AG09309 (cell line): Measurements from ENCODE around the gene RPRD2.

ENCODE experiments used
- DNase-seq: peaks from one replicate; pipeline ENCODE4 v3.0.0-alpha.2; 2010; ENCODE audit warnings: low read depth
- H3K4me3 ChIP-seq: 2 replicates; pipeline ENCODE4 v1.5.1; 2011; ENCODE audit warnings: mild to moderate bottlenecking, low read depth, low read length, moderate library complexity; ENCODE audit not compliant: control insufficient read depth
- TF ChIP-seq, protein P1 (sequence below): IDR thresholded peaks from 2 replicates; pipeline ENCODE4 v1.5.1; 2011; ENCODE audit warnings: mild to moderate bottlenecking, low read depth, low read length, inconsistent platforms; ENCODE audit not compliant: insufficient read depth, control insufficient read depth; ENCODE audit errors: missing control alignments

The RPRD2 gene

DNA sequence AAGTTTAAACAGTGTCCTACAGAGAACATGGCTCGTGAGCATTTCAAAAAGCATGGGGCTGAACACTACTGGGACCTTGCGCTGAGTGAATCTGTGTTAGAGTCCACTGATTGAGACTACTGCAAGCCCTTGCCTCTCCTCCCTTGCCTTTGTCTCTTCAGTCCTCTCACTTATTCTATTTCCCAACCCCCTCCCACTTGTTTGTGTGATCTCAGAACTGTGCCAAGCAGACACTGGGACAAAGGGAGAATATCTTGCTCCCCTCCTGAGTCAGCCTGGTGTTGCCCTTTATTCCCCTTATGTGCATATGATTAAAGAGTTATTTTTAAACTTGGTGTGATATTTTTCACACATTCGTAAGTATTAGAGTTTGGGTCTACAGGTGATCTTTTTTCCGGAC lies 11.1 kb upstream of the RPRD2 start:
- TF ChIP-seq, protein P1, sequence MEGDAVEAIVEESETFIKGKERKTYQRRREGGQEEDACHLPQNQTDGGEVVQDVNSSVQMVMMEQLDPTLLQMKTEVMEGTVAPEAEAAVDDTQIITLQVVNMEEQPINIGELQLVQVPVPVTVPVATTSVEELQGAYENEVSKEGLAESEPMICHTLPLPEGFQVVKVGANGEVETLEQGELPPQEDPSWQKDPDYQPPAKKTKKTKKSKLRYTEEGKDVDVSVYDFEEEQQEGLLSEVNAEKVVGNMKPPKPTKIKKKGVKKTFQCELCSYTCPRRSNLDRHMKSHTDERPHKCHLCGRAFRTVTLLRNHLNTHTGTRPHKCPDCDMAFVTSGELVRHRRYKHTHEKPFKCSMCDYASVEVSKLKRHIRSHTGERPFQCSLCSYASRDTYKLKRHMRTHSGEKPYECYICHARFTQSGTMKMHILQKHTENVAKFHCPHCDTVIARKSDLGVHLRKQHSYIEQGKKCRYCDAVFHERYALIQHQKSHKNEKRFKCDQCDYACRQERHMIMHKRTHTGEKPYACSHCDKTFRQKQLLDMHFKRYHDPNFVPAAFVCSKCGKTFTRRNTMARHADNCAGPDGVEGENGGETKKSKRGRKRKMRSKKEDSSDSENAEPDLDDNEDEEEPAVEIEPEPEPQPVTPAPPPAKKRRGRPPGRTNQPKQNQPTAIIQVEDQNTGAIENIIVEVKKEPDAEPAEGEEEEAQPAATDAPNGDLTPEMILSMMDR: no peak
- no peak for DNase-seq
- no peak overlapping the region for H3K4me3 ChIP-seq

DNA sequence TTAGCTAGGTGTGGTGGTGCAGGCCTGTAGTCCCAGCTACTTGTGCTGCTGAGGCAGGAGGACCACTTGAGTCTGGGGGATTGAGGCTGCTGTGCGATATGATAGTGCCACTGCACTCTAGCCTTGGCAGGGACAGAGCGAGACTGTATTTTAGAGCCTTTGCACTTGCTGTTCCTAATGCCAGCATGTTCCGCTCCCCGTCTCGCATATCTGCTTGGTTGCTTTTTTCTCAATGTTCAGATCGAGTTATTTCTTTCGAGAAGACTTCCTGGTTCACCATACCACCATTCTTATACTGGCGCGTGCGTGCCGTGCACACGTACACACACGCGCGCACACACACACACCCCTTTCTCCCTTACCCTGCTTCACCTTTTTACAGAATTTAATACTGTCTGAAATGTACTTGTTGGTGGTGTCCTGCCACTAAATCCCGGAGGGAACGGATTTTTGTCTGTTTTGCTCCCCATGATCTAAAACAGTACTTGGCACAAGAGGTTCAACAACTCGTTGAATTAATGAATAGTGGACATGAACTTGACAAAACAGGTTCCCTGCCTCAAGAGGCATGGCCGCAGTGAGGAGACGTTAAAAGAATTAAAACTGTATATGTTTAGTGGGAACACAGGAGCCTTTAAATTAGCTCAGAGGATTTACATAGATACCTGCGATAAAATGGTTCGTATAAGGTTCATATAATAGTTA lies 1.1 kb upstream of the RPRD2 start:
- no peak for DNase-seq
- TF ChIP-seq, protein P1: no peak
- H3K4me3 ChIP-seq: no peak overlapping the region; the same call in 1 of the 2 replicates

DNA sequence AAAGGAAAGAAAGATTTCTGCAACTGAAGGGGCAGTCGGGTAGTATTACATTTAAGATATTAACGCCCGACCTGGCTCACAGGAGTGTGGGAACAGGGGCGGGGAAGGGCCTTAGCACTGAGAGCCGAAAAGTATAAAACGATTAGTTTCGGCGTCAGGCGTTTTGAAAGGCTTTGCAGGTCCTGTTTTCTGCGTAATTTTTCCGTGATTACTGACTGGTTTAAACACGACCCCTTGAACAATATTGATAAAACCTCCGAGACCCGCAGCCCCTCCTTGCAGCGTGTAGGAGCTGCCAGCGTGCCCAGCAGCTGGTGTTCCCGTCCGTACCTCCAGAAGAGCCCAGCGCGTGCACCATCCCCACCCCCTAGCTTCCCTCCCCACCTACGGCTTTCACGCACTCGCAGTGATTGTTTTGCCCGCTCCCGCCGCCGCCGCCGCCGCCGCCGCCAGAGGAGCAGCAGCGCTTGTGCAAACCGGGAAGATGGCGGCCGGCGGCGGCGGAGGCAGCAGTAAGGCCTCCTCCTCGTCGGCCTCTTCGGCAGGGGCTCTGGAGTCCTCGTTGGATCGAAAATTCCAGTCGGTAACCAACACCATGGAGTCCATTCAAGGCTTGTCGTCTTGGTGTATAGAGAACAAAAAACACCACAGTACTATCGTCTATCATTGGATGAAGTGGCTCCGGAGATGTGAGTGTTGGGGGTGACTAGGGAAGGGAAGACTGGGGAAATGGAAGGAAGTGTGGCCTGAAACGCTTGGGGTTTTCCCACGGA lies 470 bp downstream of the RPRD2 start:
- peak overlapping the region; percentile 61 for H3K4me3 ChIP-seq
- no peak for DNase-seq
- TF ChIP-seq, protein P1: no peak

DNA sequence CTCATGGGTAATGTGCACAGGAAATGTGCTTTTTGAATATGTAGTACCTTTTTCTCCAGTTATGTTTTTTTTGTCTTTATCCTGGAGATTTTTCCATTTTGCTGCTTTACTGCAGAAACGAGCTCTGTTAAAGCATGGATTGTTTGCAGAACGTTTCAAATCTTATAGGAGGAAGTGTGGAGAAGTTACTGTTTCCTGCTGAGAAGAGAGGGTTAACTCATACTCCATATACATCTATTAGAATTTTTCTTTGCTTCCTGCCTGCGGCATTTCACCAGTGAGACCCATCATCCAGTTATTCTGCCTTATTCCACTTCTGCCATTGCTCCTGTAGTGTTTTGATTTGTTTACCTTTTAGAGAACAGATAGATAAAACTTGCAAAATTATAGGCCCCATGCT lies 2.0 kb downstream of the RPRD2 start:
- no peak for DNase-seq
- peak overlapping the region; percentile 61 for H3K4me3 ChIP-seq
- TF ChIP-seq, protein P1: no peak

- peak overlapping the region; percentile 61 for H3K4me3 ChIP-seq
- TF ChIP-seq, protein P1: no peak
- DNase-seq: no peak
These were observed 2.7 kb downstream of the RPRD2 start for GRCh38 chr1:150366416-150367296.

- DNase-seq: no peak
- TF ChIP-seq, protein P1: no peak
- no peak overlapping the region for H3K4me3 ChIP-seq
These were observed 7.2 kb downstream of the RPRD2 start for GRCh38 chr1:150371110-150371509.
